Kidney (tissue), 14 donors: ENCODE measurements around the gene STUB1. TPM values are rescaled to one million over a fixed set of nuclear protein-coding genes. Genes with fewer than 3 reads are reported as not detected.

ENCODE experiments used
- DNase-seq, 5 donors: peaks; one replicate each; pipeline ENCODE4 v3.0.0-alpha.2; 2013 to 2020
- FAIRE-seq: peaks from 2 replicates; lab custom pipeline; 2012; peaks lifted over from hg19 to GRCh38; lab: Jason Lieb, UNC
- H3K27ac ChIP-seq, 2 donors: one replicate each; pipeline ENCODE4 v1.7.0; 2013; ENCODE audit warnings: low read depth in 2 of 2, low read length in 2 of 2, inconsistent platforms in 1 of 2
- H3K27me3 ChIP-seq: one replicate; pipeline ENCODE4 v1.7.1; 2013; ENCODE audit warnings: low read length, inconsistent platforms; ENCODE audit not compliant: control insufficient read depth, insufficient read depth
- H3K36me3 ChIP-seq, 3 donors: one replicate each; pipeline versions ENCODE4 v1.7.0 to v1.7.1; 2013; ENCODE audit warnings: low read length in 3 of 3, control low read depth in 1 of 3, inconsistent platforms in 1 of 3; ENCODE audit not compliant: insufficient read depth in 3 of 3, control insufficient read depth in 2 of 3
- H3K4me1 ChIP-seq, 3 donors: one replicate each; pipeline versions ENCODE4 v1.7.0 to v1.7.1; 2013; ENCODE audit warnings: low read length in 3 of 3, inconsistent platforms in 1 of 3, low read depth in 1 of 3; ENCODE audit not compliant: control insufficient read depth in 2 of 3, insufficient read depth in 2 of 3
- H3K4me3 ChIP-seq, 3 donors: one replicate each; pipeline versions ENCODE4 v1.7.0 to v1.8.1; 2013; ENCODE audit warnings: low read length in 3 of 3, control low read depth in 1 of 3, inconsistent platforms in 1 of 3
- H3K9ac ChIP-seq, 3 donors: one replicate each; pipeline versions ENCODE4 v1.7.0 to v1.7.1; 2013; ENCODE audit warnings: low read length in 3 of 3, control low read depth in 1 of 3, inconsistent platforms in 1 of 3
- H3K9me3 ChIP-seq, 3 donors: one replicate each; pipeline versions ENCODE4 v1.7.0 to v1.7.1; 2013; ENCODE audit warnings: low read length in 3 of 3, control low read depth in 1 of 3, inconsistent platforms in 1 of 3; ENCODE audit not compliant: control insufficient read depth in 2 of 3, insufficient read depth in 1 of 3
- intact Hi-C: fragments of 100-400 bp; cut with DNase I; formaldehyde crosslinking; loops from one replicate; pipeline ENCODE4 v1.11.1; 2022
- polyA plus RNA-seq: library from polyadenylated mRNA; stranded (reverse); fragments of 350-450 nt; fragmentation: Illumina TruSeq; extraction: RNeasy Lipid Tissue Mini Kit (QIAGEN cat#74804); gene quantifications from one replicate; pipeline ENCODE4 v1.2.3, GENCODE V29; 2014; ENCODE audit warnings: low read depth, low replicate concordance; ENCODE audit not compliant: insufficient read depth
- total RNA-seq: library from RNA; stranded (reverse); fragmentation: NEBNext Ultra II Directional; extraction: Animal tissue kit (Norgen Biotek cat#: 25700); gene quantifications from one replicate; pipeline ENCODE4 v1.2.1, GENCODE V29; 2021
- TF ChIP-seq, protein P1 (sequence below): IDR thresholded peaks from 3 replicates; pipeline ENCODE4 v1.5.1; 2012; ENCODE audit warnings: mild to moderate bottlenecking, moderate library complexity, borderline replicate concordance; ENCODE audit not compliant: insufficient read depth; ENCODE audit errors: extremely low read depth
- donor health status: control.
- donor health status: control.
- donor health status: control.
- donor health status: control.
- donor health status: control.
- donor health status: DM: yes; HTN: yes; CAD: no.
- donor health status: Normal renal cell carcinoma (clear cell type).

Gene STUB1
- total and polyA plus RNA-seq, 2 donors from 2014 or later: 92.9 to 218 TPM

GRCh38 chr16:672851-673250, 7.4 kb upstream of the STUB1 start:
- peaks cover 0 to 15% (median 0%) of the 10 kb centered on the region in 3 donors for H3K4me1 ChIP-seq
- no peak overlapping the region for H3K9ac ChIP-seq
- H3K36me3 ChIP-seq: peaks cover 0 to 12% (median 10%) of the 10 kb centered on the region in 3 donors
- no peak overlapping the region for H3K27ac ChIP-seq
- no peaks in the 10 kb centered on the region for H3K27me3 ChIP-seq
- TF ChIP-seq, protein P1, sequence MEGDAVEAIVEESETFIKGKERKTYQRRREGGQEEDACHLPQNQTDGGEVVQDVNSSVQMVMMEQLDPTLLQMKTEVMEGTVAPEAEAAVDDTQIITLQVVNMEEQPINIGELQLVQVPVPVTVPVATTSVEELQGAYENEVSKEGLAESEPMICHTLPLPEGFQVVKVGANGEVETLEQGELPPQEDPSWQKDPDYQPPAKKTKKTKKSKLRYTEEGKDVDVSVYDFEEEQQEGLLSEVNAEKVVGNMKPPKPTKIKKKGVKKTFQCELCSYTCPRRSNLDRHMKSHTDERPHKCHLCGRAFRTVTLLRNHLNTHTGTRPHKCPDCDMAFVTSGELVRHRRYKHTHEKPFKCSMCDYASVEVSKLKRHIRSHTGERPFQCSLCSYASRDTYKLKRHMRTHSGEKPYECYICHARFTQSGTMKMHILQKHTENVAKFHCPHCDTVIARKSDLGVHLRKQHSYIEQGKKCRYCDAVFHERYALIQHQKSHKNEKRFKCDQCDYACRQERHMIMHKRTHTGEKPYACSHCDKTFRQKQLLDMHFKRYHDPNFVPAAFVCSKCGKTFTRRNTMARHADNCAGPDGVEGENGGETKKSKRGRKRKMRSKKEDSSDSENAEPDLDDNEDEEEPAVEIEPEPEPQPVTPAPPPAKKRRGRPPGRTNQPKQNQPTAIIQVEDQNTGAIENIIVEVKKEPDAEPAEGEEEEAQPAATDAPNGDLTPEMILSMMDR: no peak
- FAIRE-seq (no peak), DNase-seq (no peak)
- intact Hi-C loops: no loop called here
- H3K9me3 ChIP-seq: no peaks in the 10 kb centered on the region
- no peak overlapping the region for H3K4me3 ChIP-seq

DNA sequence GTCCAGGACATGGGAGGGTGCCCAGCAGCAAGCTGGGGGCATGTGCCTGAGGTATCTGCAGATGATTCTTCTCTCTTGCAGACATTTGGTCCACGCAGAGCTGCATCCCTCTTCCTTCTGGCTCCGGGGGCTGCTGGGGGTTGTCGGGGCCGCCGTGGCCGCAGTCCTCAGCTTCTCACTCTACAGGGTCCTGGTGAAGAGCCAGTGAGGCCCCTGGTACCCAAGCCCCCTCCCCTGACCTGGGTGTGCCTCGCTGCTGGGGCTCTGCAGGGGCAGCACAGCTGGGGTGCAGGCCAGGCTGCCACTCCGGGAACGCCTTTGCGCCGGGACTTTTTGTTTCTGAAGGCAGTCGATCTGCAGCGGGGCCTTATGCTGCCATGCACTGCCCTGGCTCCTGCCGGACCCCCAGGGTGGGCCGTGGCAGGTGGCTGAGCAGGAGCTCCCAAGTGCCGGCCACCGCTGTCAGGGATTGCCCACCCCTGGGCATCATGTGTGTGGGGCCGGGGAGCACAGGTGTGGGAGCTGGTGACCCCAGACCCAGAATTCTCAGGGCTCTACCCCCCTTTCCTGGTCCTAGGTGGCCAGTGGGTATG, 6.7 kb upstream of the STUB1 start:
- peaks cover 0 to 12% (median 10%) of the 10 kb centered on the region in 3 donors for H3K36me3 ChIP-seq
- no peak overlapping the region for H3K27ac ChIP-seq
- H3K27me3 ChIP-seq: no peaks in the 10 kb centered on the region
- H3K4me1 ChIP-seq: peaks cover 0 to 15% (median 0%) of the 10 kb centered on the region in 3 donors
- FAIRE-seq: no peak
- no peaks in the 10 kb centered on the region for H3K9me3 ChIP-seq
- no peak overlapping the region for H3K4me3 ChIP-seq
- TF ChIP-seq, protein P1: no peak
- intact Hi-C loops: no loop called here
- H3K9ac ChIP-seq: no peak overlapping the region
- no peak for DNase-seq

DNA sequence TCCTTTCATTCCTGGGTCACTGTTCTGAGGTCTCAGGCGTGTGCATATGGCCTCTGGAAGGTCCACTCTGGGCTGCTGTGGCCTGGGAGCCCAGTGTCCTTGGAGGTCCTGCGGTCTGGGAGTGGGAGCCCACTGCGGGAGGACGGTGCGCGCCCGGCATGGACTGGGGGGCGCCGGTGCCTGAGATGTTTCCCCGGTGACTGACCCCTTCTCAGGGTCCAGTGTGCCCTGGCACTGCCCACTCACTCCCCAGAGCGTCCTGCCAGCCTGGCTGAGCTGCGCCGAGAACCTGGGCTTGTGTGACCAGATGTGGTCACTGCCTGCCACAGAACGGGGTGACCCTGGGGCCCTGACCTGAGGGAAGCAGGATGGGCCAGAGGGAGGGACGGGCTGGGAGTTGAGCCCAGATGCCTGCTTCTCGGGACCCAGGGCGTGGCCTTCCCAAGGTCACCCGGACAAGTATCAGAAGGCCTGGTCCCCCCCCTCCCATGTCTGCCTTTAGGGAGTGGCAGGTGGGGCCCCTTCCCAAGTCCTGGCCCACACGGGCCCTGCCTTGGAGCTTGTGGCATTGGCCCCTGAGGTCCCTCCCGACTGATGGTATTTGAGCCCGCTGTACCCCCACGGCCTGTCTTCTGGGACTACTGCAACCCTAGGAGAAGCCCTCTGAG, 5.9 kb upstream of the STUB1 start:
- Histone ChIP-seq H3K4me1 (peaks cover 0 to 9% (median 0%) of the 10 kb centered on the region in 3 donors), H3K9me3 (no peaks in the 10 kb centered on the region), H3K4me3 (no peak overlapping the region), H3K36me3 (peaks cover 0 to 12% (median 10%) of the 10 kb centered on the region in 3 donors), H3K27ac (no peak overlapping the region), H3K9ac (no peak overlapping the region), H3K27me3 (no peaks in the 10 kb centered on the region)
- FAIRE-seq (no peak), DNase-seq (no peak)
- TF ChIP-seq, protein P1: no peak
- intact Hi-C loops: no loop called here
